ENCODE results near the gene CIBAR2.
A peak's percentile ranks its signal among the peaks of the same experiment; 100 is the strongest.
"Not testable (repeated sequence)": the region's sequence is repeated elsewhere in the genome, so short reads cannot be mapped to it uniquely, and the experiment has no call there.

Gene CIBAR2

DNA sequence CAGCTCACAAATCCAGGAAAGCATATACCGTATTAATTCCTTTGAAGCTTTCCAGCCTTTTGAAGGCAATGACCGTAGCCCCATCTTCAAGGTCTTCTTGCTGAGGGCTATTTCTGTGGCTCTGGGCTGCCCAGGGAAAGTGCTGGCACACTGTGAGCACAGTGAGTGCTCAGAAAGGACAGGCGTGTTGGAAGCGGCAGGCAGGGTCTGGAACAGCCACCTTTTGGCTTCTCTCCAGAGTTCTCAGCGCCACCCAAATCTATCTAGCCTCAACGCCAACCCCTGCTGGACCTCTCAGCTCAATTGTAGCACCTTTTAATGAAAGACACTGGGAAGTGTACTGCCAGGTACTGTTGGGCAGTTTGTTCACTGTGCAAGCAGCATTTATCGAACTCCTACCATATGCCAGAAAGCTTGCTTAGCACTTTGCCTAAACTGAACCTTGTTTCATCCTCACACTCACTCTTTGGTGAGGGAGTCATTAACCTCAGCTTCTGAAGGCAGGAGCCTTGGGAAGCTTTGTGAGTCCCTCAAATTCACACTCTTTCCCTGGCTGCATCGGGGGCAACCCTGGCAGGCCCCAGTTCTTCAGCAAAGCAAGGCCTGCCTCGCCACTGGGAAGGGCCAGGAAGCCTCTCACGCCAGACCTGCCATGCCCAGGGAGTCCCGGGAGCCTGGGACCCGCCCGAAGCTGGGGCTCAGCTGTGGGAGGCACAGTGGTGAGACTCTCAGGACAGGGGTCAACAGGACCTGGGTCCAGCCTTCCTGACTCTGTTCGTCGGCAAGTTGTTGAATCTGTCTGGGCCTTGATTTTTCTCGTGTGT lies 13.5 kb upstream of the CIBAR2 start:
- Mint-ChIP-seq H3K4me1 (peaks cover 53% of the 10 kb centered on the region), H3K36me3 (ENCODE audit: low read depth) (no peaks in the 10 kb centered on the region), H3K27me3 (ENCODE audit: low read depth) (peaks cover 7% of the 10 kb centered on the region), H3K9me3 (peaks cover 7% of the 10 kb centered on the region), H3K27ac (peak overlapping the region; percentile 84 to 92 (median 84)), H3K4me3 (peak overlapping the region in 1 of 3 experiments; percentile 16)
- TF ChIP-seq, protein P1, sequence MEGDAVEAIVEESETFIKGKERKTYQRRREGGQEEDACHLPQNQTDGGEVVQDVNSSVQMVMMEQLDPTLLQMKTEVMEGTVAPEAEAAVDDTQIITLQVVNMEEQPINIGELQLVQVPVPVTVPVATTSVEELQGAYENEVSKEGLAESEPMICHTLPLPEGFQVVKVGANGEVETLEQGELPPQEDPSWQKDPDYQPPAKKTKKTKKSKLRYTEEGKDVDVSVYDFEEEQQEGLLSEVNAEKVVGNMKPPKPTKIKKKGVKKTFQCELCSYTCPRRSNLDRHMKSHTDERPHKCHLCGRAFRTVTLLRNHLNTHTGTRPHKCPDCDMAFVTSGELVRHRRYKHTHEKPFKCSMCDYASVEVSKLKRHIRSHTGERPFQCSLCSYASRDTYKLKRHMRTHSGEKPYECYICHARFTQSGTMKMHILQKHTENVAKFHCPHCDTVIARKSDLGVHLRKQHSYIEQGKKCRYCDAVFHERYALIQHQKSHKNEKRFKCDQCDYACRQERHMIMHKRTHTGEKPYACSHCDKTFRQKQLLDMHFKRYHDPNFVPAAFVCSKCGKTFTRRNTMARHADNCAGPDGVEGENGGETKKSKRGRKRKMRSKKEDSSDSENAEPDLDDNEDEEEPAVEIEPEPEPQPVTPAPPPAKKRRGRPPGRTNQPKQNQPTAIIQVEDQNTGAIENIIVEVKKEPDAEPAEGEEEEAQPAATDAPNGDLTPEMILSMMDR (IDR thresholded peaks at IDR 0.05; ENCODE audit: unreplicated experiment in 3 of 3): no peak

DNA sequence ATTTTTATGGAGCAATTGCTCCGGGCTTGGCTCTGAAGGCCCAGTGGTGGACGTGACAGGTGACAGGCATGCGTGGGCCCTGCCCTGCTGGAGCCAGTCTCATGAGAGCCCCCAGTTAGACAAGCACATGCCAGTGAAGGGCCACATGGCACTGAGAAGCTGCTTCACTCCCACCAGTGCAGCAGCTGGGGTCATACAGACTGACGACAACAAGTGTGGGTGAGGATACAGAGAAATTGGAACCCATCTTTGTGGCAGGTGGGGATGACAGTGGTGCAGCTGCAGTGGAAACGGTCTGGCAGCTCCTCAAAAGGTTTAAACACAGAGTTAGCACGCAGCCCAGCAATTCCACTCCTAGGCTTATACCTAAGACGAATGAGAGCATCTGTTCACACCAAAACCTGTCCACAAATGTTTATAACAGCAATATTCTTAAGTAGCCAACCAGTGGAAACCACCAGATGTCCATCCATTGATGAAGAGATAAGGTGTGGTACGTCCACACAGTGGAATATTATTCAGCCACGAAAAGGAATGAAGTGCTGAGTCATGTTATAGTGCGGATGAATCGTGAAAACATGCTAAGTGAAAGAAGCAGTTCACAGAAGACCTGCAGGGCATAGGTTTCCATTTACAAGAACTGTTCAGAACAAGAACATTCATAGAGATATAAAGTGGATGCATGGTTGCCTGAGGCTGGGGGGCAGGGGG lies 12.5 kb upstream of the CIBAR2 start:
- Mint-ChIP-seq H3K9me3 (peaks cover 7% of the 10 kb centered on the region), H3K4me1 (peaks cover 43% of the 10 kb centered on the region), H3K36me3 (ENCODE audit: low read depth) (no peaks in the 10 kb centered on the region), H3K4me3 (peak overlapping the region in 1 of 3 experiments; percentile 63), H3K27me3 (ENCODE audit: low read depth) (peaks cover 7% of the 10 kb centered on the region), H3K27ac (peak overlapping the region; percentile 84 to 92 (median 84))
- TF ChIP-seq, protein P1 (IDR thresholded peaks at IDR 0.05; ENCODE audit: unreplicated experiment in 3 of 3): no peak

DNA sequence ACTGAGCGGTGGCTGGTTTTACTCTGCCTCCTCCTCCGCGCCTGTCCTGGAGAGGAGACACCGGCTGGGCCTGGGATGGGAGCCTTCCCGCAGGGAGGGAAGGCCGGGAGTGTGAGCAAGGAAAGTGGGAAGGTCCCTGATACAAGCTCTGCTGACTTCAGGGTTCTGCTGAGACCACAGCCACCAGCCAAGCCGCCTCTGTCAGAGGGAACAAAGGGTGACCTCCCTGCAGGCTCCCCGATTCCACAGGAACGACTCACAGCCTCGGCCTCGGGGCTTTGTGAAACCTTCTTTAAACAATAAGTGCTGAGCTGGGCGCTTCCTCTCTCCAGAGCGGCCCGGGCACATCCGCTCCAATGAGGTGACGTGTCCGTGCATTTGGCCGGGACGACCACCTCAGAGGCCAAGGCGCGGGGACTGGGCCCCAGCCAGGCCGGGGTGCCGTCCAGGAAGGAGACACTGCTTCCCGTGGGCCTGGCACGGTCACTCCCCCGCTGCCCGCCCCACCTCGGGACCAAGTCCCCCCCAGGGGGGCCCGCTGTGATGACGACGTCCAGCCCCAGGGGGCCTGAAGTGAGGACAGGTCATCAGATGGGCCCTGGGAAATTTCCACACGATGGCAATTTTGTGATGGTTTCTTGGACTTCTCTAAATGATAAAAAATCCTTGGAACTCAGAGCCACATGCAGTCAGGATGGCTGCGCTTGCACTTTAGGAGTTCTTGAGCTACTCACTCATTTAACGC lies 11.8 kb upstream of the CIBAR2 start:
- H3K27ac Mint-ChIP-seq: peak overlapping the region; percentile 84 to 92 (median 84)
- H3K36me3 Mint-ChIP-seq (ENCODE audit: low read depth): no peaks in the 10 kb centered on the region
- peaks cover 7% of the 10 kb centered on the region for H3K9me3 Mint-ChIP-seq
- peaks cover 7% of the 10 kb centered on the region for H3K27me3 Mint-ChIP-seq (ENCODE audit: low read depth)
- H3K4me1 Mint-ChIP-seq: peaks cover 38% of the 10 kb centered on the region
- TF ChIP-seq, protein P1 (IDR thresholded peaks at IDR 0.05; ENCODE audit: unreplicated experiment in 3 of 3): no peak
- peak overlapping the region in 1 of 3 experiments; percentile 63 for H3K4me3 Mint-ChIP-seq

DNA sequence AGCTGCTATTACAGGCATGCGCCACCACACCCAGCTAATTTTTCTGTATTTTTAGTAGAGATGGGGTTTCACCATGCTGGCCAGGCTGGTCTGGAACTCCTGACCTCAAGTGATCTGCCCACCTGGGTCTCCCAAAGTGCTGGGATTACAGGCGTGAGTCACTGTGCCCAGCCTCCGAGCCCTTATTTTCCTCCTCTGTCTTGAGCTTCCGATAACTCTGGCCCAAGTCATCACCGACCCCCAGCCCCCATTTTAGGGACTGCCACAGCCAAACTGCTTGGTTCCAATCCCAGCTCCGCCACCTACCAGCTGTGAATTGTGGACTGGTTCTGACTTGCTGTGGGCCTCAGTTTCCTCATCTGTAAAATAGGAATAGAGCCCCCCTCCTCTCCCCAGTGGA lies 11.2 kb upstream of the CIBAR2 start:
- not testable (repeated sequence) for H3K9me3 Mint-ChIP-seq; H3K27me3 Mint-ChIP-seq (ENCODE audit: low read depth); H3K4me3 Mint-ChIP-seq; H3K36me3 Mint-ChIP-seq (ENCODE audit: low read depth)
- Mint-ChIP-seq H3K4me1 (peaks cover 33% of the 10 kb centered on the region), H3K27ac (peak overlapping the region in 2 of 3 experiments; percentile 29 to 78)

DNA sequence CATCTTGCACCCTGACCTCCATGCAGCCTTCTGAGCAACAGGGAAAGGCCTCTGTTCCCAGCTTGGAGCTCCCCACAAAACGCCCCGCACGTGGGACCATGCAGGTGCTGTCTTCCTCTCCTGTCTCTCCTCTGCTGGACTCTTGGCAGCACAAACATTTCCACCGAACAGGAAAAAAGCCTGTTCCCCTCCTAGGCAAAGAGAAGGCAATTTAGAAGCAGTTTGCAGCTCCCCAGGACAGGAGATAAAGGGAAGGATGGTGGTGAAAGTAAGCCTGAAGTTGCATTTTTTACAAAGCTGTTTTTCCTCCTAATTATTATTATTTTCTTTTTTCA lies 7.7 kb upstream of the CIBAR2 start:
- peaks cover 17% of the 10 kb centered on the region for H3K4me1 Mint-ChIP-seq
- no peak overlapping the region for H3K4me3 Mint-ChIP-seq
- H3K36me3 Mint-ChIP-seq (ENCODE audit: low read depth): no peaks in the 10 kb centered on the region
- H3K9me3 Mint-ChIP-seq: peaks cover 5% of the 10 kb centered on the region
- peak overlapping the region; percentile 22 to 54 (median 46) for H3K27ac Mint-ChIP-seq
- TF ChIP-seq, protein P1 (IDR thresholded peaks at IDR 0.05; ENCODE audit: unreplicated experiment in 3 of 3): no peak
- H3K27me3 Mint-ChIP-seq (ENCODE audit: low read depth): peaks cover 5% of the 10 kb centered on the region

DNA sequence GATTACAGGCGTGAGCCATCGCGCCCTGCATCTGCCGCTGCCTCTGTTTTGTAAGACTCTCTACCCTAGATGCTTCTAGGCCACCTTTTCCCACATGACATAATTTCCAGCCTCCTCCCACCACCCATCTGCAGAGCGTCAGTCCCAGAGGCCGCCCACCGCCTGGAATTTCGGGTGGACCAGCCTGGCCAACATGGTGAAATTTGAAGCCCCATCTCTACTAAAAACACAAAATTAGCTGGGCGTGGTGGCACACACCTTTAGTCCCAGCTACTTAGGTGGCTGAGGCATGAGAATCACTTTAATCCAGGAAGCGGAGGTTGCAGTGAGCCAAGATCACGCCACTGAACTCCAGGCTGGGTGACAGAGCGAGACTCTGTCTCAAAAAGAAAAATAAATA lies 5.1 kb upstream of the CIBAR2 start:
- H3K9me3 Mint-ChIP-seq: no peaks in the 10 kb centered on the region
- TF ChIP-seq, protein P1 (IDR thresholded peaks at IDR 0.05; ENCODE audit: unreplicated experiment in 3 of 3): no peak
- peaks cover 20% of the 10 kb centered on the region for H3K4me1 Mint-ChIP-seq
- H3K27me3 Mint-ChIP-seq (ENCODE audit: low read depth): peaks cover 19% of the 10 kb centered on the region
- H3K36me3 Mint-ChIP-seq (ENCODE audit: low read depth): no peaks in the 10 kb centered on the region
- no peak overlapping the region for H3K4me3 Mint-ChIP-seq
- no peak overlapping the region for H3K27ac Mint-ChIP-seq
